ENCODE measurements around the gene CDO1.
"Not testable (repeated sequence)": the region's sequence is repeated elsewhere in the genome, so short reads cannot be mapped to it uniquely, and the experiment has no call there.

Gene CDO1

DNA sequence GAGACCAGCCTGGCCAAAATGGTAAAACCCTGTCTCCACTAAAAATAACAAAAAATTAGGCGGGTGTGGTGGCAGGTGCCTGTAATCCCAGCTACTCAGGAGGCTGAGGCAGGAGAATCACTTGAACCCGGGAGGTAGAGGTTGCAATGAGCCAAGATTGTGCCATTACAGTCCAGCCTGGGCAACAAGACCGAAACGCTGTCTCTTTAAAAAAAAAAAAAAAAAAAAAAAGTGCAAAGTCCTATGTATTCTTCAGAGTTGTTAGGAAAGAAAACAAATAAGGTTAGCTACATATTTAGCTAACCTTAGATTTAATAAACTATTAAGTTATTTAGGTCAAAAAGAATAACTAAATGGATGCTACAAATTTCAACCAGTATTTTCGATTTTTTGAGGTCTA lies 13.5 kb upstream of the CDO1 start (continued):
- no peak for TF ChIP-seq ESRRG (CRISPR knock-in tag; IDR thresholded peaks at IDR 0.05)
- TF ChIP-seq TOX (CRISPR knock-in tag; IDR thresholded peaks at IDR 0.05; ENCODE audit: borderline replicate concordance): no peak

- TF ChIP-seq RARB (CRISPR knock-in tag; IDR thresholded peaks at IDR 0.05): no peak
- no peak for TF ChIP-seq ARNTL (CRISPR knock-in tag; IDR thresholded peaks at IDR 0.05; ENCODE audit: borderline replicate concordance, low read depth)
- TF ChIP-seq, protein P1, sequence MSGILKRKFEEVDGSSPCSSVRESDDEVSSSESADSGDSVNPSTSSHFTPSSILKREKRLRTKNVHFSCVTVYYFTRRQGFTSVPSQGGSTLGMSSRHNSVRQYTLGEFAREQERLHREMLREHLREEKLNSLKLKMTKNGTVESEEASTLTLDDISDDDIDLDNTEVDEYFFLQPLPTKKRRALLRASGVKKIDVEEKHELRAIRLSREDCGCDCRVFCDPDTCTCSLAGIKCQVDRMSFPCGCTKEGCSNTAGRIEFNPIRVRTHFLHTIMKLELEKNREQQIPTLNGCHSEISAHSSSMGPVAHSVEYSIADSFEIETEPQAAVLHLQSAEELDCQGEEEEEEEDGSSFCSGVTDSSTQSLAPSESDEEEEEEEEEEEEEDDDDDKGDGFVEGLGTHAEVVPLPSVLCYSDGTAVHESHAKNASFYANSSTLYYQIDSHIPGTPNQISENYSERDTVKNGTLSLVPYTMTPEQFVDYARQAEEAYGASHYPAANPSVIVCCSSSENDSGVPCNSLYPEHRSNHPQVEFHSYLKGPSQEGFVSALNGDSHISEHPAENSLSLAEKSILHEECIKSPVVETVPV (CRISPR knock-in tag; IDR thresholded peaks at IDR 0.05): no peak
- no peak for TF ChIP-seq POU6F1 (CRISPR knock-in tag; IDR thresholded peaks at IDR 0.05; ENCODE audit: borderline replicate concordance, low read depth)
- no peak for TF ChIP-seq ESRRG (CRISPR knock-in tag; IDR thresholded peaks at IDR 0.05)
- TF ChIP-seq TOX (CRISPR knock-in tag; IDR thresholded peaks at IDR 0.05; ENCODE audit: borderline replicate concordance): no peak
- no peak for TF ChIP-seq ZC3H10 (CRISPR knock-in tag; IDR thresholded peaks at IDR 0.05)
- no peak for TF ChIP-seq BACH2 (CRISPR knock-in tag; IDR thresholded peaks at IDR 0.05; ENCODE audit: borderline replicate concordance)
- no peak for TF ChIP-seq ISL1 (CRISPR knock-in tag; IDR thresholded peaks at IDR 0.05)
- no peak for TF ChIP-seq PATZ1 (CRISPR knock-in tag; IDR thresholded peaks at IDR 0.05; ENCODE audit: borderline replicate concordance)
- TF ChIP-seq TSHZ2 (CRISPR knock-in tag; IDR thresholded peaks at IDR 0.05): no peak
- no peak for TF ChIP-seq PPARA (CRISPR knock-in tag; IDR thresholded peaks at IDR 0.05; ENCODE audit: borderline replicate concordance)
- TF ChIP-seq, protein P2, sequence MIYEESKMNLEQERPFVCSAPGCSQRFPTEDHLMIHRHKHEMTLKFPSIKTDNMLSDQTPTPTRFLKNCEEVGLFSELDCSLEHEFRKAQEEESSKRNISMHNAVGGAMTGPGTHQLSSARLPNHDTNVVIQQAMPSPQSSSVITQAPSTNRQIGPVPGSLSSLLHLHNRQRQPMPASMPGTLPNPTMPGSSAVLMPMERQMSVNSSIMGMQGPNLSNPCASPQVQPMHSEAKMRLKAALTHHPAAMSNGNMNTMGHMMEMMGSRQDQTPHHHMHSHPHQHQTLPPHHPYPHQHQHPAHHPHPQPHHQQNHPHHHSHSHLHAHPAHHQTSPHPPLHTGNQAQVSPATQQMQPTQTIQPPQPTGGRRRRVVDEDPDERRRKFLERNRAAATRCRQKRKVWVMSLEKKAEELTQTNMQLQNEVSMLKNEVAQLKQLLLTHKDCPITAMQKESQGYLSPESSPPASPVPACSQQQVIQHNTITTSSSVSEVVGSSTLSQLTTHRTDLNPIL (CRISPR knock-in tag; IDR thresholded peaks at IDR 0.05; ENCODE audit: low read depth): no peak
- TF ChIP-seq TCF4 (CRISPR knock-in tag; IDR thresholded peaks at IDR 0.05; ENCODE audit: borderline replicate concordance): no peak
- TF ChIP-seq OSR1 (CRISPR knock-in tag; IDR thresholded peaks at IDR 0.05): no peak
- no peak for ATAC-seq
Observed at GRCh38 chr5:115825948-115826347, 9.5 kb upstream of the CDO1 start.

DNA sequence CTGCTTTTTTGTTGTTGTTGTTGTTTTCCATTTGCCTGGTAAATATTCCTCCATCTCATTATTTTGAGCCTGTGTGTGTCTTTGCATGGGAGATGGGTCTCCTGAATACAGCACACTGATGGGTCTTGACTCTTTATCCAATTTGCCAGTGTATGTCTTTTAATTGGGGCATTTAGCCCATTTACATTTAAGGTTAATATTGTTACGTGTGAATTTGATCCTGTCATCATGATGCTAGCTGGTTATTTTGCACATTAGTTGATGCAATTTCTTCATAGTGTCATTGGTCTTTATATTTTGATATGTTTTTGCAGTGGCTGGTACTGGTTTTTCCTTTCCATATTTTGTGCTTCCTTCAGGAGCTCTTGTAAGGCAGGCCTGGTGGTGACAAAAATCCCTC lies 8.5 kb upstream of the CDO1 start:
- not testable (repeated sequence) for ATAC-seq

DNA sequence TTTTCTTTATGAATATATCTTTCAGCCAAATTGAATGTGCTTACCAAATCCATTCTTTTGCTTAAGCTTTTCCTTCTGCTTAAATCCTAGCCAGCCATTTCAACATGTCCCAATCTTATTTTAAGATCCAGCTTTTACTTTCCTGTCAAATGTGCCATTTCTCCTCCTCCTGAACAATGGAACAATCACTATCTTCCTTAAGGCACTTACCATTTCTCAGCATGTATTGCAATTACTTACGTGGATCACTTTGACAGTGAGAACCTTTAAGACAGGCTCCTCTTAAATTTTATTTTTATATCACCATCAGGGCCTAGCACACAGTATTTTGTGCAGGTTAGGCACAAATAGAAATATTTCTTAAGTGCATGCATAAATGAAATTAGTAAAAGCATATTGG lies 4.4 kb upstream of the CDO1 start:
- no peak for TF ChIP-seq ZC3H10 (CRISPR knock-in tag; IDR thresholded peaks at IDR 0.05)
- no peak for TF ChIP-seq ESRRG (CRISPR knock-in tag; IDR thresholded peaks at IDR 0.05)
- TF ChIP-seq ARNTL (CRISPR knock-in tag; IDR thresholded peaks at IDR 0.05; ENCODE audit: borderline replicate concordance, low read depth): no peak
- TF ChIP-seq PATZ1 (CRISPR knock-in tag; IDR thresholded peaks at IDR 0.05; ENCODE audit: borderline replicate concordance): no peak
- TF ChIP-seq, protein P2 (CRISPR knock-in tag; IDR thresholded peaks at IDR 0.05; ENCODE audit: low read depth): no peak
- TF ChIP-seq GLIS3 (CRISPR knock-in tag; IDR thresholded peaks at IDR 0.05): no peak
- no peak for TF ChIP-seq BACH2 (CRISPR knock-in tag; IDR thresholded peaks at IDR 0.05; ENCODE audit: borderline replicate concordance)
- no peak for TF ChIP-seq ZNF8 (CRISPR knock-in tag; IDR thresholded peaks at IDR 0.05)
- no peak for TF ChIP-seq SNAI2 (CRISPR knock-in tag; IDR thresholded peaks at IDR 0.05)
- TF ChIP-seq TCF4 (CRISPR knock-in tag; IDR thresholded peaks at IDR 0.05; ENCODE audit: borderline replicate concordance): no peak
- no peak for TF ChIP-seq ZFP30 (CRISPR knock-in tag; IDR thresholded peaks at IDR 0.05)
- no peak for ATAC-seq

Measured in SK-N-SH treated with all-trans-retinoic acid at 6 μM for 48 hours (cell line).